HL-60 (cell line): ENCODE data around the gene DHRS9.
A peak's percentile ranks its signal among the peaks of the same experiment; 100 is the strongest.

Source experiments
- DNase-seq, 2 experiments: peaks; one replicate each; pipeline ENCODE4 v3.0.0-alpha.2; 2010 to 2020; ENCODE audit warnings: low read depth in 1 of 2, low spot score in 1 of 2
- H3K27ac ChIP-seq: fragments of 250-450 bp; sonication (Bioruptor Pico); replicated peaks from 2 replicates; pipeline ENCODE4 v1.5.1; 2020; ENCODE audit warnings: mild to moderate bottlenecking, moderate library complexity
- H3K27me3 ChIP-seq: fragments of 250-450 bp; sonication (Bioruptor Pico); 2 replicates; pipeline ENCODE4 v1.5.1; 2021; ENCODE audit warnings: mild to moderate bottlenecking, moderate library complexity; ENCODE audit not compliant: insufficient read depth, poor library complexity, severe bottlenecking
- H3K4me3 ChIP-seq: replicated peaks from 2 replicates; pipeline ENCODE4 v1.5.1; 2011; ENCODE audit warnings: mild to moderate bottlenecking, control low read depth, low read length; ENCODE audit not compliant: insufficient read depth
- GABPA ChIP-seq: IDR thresholded peaks from 2 replicates; pipeline ENCODE4 v1.6.1; 2012; ENCODE audit warnings: low read depth
- POLR2AphosphoS5 ChIP-seq: IDR thresholded peaks from 2 replicates; pipeline ENCODE4 v1.6.1; 2012; ENCODE audit warnings: low read depth
- SPI1 ChIP-seq: IDR thresholded peaks from 2 replicates; pipeline ENCODE4 v1.6.1; 2012; ENCODE audit warnings: low read depth, mild to moderate bottlenecking, borderline replicate concordance
- TF ChIP-seq, protein P1 (sequence below): IDR thresholded peaks from one replicate; pipeline ENCODE4 v1.5.1; 2011; ENCODE audit warnings: low read length, control low read depth, inconsistent platforms; ENCODE audit not compliant: insufficient read depth
- TF ChIP-seq, protein P2 (sequence below): IDR thresholded peaks from 2 replicates; pipeline ENCODE4 v1.6.1; 2012; ENCODE audit warnings: low read depth; ENCODE audit not compliant: insufficient replicate concordance

DHRS9 gene

DNA sequence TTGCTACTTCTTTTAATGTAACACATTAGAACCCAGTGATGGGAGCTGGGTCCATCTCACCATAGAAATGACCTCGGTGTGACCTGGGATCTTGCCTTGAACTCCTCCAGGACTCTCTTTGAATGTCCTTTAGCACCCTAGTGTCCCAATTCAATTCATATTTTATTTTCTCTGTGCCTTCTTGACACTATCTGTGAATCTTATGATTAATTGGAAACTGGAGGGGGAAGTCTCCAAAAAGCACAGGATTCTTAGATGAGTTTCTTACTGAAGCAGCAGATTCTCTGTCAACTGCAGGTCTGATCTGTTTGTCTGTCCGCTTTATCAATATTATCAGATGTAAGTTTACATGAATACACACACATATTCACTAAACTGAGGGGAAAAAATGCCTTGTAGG, 470 bp downstream of the DHRS9 start:
- Histone ChIP-seq H3K27me3 (no peaks in the 10 kb centered on the region), H3K27ac (peak overlapping the region; percentile 37), H3K4me3 (peak overlapping the region; percentile 27)
- DNase-seq: no peak
- no peak for TF ChIP-seq SPI1
- TF ChIP-seq, protein P1, sequence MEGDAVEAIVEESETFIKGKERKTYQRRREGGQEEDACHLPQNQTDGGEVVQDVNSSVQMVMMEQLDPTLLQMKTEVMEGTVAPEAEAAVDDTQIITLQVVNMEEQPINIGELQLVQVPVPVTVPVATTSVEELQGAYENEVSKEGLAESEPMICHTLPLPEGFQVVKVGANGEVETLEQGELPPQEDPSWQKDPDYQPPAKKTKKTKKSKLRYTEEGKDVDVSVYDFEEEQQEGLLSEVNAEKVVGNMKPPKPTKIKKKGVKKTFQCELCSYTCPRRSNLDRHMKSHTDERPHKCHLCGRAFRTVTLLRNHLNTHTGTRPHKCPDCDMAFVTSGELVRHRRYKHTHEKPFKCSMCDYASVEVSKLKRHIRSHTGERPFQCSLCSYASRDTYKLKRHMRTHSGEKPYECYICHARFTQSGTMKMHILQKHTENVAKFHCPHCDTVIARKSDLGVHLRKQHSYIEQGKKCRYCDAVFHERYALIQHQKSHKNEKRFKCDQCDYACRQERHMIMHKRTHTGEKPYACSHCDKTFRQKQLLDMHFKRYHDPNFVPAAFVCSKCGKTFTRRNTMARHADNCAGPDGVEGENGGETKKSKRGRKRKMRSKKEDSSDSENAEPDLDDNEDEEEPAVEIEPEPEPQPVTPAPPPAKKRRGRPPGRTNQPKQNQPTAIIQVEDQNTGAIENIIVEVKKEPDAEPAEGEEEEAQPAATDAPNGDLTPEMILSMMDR: no peak
- no peak for TF ChIP-seq POLR2AphosphoS5
- TF ChIP-seq, protein P2, sequence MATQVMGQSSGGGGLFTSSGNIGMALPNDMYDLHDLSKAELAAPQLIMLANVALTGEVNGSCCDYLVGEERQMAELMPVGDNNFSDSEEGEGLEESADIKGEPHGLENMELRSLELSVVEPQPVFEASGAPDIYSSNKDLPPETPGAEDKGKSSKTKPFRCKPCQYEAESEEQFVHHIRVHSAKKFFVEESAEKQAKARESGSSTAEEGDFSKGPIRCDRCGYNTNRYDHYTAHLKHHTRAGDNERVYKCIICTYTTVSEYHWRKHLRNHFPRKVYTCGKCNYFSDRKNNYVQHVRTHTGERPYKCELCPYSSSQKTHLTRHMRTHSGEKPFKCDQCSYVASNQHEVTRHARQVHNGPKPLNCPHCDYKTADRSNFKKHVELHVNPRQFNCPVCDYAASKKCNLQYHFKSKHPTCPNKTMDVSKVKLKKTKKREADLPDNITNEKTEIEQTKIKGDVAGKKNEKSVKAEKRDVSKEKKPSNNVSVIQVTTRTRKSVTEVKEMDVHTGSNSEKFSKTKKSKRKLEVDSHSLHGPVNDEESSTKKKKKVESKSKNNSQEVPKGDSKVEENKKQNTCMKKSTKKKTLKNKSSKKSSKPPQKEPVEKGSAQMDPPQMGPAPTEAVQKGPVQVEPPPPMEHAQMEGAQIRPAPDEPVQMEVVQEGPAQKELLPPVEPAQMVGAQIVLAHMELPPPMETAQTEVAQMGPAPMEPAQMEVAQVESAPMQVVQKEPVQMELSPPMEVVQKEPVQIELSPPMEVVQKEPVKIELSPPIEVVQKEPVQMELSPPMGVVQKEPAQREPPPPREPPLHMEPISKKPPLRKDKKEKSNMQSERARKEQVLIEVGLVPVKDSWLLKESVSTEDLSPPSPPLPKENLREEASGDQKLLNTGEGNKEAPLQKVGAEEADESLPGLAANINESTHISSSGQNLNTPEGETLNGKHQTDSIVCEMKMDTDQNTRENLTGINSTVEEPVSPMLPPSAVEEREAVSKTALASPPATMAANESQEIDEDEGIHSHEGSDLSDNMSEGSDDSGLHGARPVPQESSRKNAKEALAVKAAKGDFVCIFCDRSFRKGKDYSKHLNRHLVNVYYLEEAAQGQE: no peak
- no peak for TF ChIP-seq GABPA

DNA sequence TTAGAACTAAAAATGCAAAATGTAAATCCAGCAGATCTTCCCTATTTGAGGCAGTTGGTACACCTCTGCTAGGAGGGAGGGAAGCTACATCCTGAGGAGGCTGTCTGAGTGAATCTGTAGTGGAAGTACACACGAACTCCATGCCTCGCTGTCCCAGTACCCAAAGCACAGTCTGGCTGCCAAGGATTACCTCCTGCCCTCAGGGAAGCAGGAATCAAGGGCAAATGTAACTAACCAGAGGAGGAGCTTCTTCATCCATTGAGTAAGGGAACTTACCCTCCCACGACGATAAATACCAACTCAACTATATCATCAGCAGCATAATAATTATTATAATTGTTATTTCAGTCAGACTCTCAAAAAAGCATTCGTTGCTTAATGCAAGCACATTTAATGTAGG, 2.1 kb downstream of the DHRS9 start:
- Histone ChIP-seq H3K27me3 (no peaks in the 10 kb centered on the region), H3K4me3 (no peak overlapping the region; the same call in 1 of the 2 replicates), H3K27ac (peak overlapping the region; percentile 94)
- TF ChIP-seq POLR2AphosphoS5 (no peak), SPI1 (no peak), GABPA (no peak)
- TF ChIP-seq, protein P2: no peak
- TF ChIP-seq, protein P1: no peak
- no peak for DNase-seq

DNA sequence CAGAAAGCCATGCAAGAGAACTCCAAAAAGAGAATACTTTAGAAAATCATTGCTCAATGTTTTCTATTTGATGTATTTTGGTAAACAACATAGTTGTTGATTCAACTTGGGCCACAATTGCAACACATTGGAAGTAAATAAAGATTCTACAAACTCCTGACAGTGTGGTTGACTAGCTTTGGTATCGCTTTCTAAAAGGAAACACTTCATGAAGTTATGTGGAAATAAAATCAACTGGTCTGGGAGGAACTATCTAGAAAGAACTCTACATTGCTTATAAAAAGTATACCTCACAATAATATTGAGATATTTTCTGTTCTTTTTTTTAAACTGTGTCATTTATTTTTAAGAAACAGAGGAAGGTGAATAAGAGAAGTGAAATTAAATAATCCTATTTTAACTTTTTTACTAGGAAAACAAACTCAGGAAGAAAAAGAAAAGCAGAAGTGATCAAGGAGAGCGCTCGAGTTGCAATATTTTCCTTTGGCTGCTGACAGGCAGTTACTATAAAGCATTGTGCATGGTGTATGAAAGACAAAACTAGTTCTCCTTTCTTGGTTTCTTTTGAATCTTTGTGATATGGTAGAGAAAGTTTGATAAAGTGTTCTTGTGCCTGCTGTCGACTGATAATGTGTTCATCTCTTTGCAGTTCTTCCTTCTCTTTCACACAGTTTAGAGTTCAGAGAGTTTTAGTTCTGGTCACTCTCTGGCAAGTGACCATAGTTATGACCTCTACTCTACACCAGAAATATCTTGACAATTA, 3.0 kb downstream of the DHRS9 start:
- DNase-seq: peak; percentile 68 to 76
- TF ChIP-seq POLR2AphosphoS5 (peak; percentile 41; the same call in 1 of the 2 replicates), SPI1 (peak; percentile 97), GABPA (no peak)
- Histone ChIP-seq H3K4me3 (no peak overlapping the region), H3K27me3 (no peaks in the 10 kb centered on the region), H3K27ac (peak overlapping the region; percentile 94)

GRCh38 chr2:169073211-169073962, 4.0 kb downstream of the DHRS9 start:
- DNase-seq: no peak
- TF ChIP-seq, protein P2: no peak
- TF ChIP-seq POLR2AphosphoS5: no peak
- TF ChIP-seq GABPA: no peak
- TF ChIP-seq, protein P1: no peak
- TF ChIP-seq SPI1: no peak
- Histone ChIP-seq H3K27ac (peak overlapping the region; percentile 94), H3K4me3 (no peak overlapping the region), H3K27me3 (no peaks in the 10 kb centered on the region)
